Astrocyte (in vitro differentiated cells and primary cell): ENCODE measurements around the gene KRT9.

Source experiments
- CTCF ChIP-seq: IDR thresholded peaks from 2 replicates; pipeline ENCODE4 v1.5.1; 2011; ENCODE audit warnings: low read depth, mild to moderate bottlenecking, inconsistent platforms, low read length, moderate library complexity; ENCODE audit not compliant: insufficient read depth
- EZH2 ChIP-seq: IDR thresholded peaks from 2 replicates; pipeline ENCODE4 v1.6.1; 2012; ENCODE audit warnings: mild to moderate bottlenecking, low read length, inconsistent platforms; ENCODE audit not compliant: insufficient read depth

- TF ChIP-seq EZH2 (no peak), CTCF (no peak)
These were observed 24.4 kb downstream of the KRT9 start for GRCh38 chr17:41547378-41547841.
